Trophoblast cell (in vitro differentiated cells and primary cell): ENCODE measurements around the gene ZFP30. TPM values are rescaled to one million over a fixed set of nuclear protein-coding genes. Genes with fewer than 3 reads are reported as not detected.

ENCODE experiments used
- DNase-seq, 2 donors: peaks; one replicate each; pipeline ENCODE4 v3.0.0-alpha.2; 2016
- H2AFZ ChIP-seq: 2 replicates; pipeline ENCODE4 v1.6.1; 2013; ENCODE audit warnings: low read length, moderate library complexity, mild to moderate bottlenecking; ENCODE audit not compliant: insufficient read depth, poor library complexity
- H2AK5ac ChIP-seq: 2 replicates; pipeline ENCODE4 v1.6.1; 2013; ENCODE audit warnings: mild to moderate bottlenecking, low read length
- H2BK120ac ChIP-seq: 2 replicates; pipeline ENCODE4 v1.6.1; 2013; ENCODE audit warnings: low read length, mild to moderate bottlenecking, moderate library complexity; ENCODE audit not compliant: insufficient read depth, poor library complexity
- H2BK12ac ChIP-seq: 2 replicates; pipeline ENCODE4 v1.6.1; 2013; ENCODE audit warnings: mild to moderate bottlenecking, low read length, moderate library complexity
- H2BK5ac ChIP-seq: 2 replicates; pipeline ENCODE4 v1.6.1; 2013; ENCODE audit warnings: low read length, low read depth, moderate library complexity, mild to moderate bottlenecking; ENCODE audit not compliant: poor library complexity
- H3K14ac ChIP-seq: 2 replicates; pipeline ENCODE4 v1.6.1; 2013; ENCODE audit warnings: mild to moderate bottlenecking, low read length
- H3K18ac ChIP-seq: 2 replicates; pipeline ENCODE4 v1.6.1; 2013; ENCODE audit warnings: mild to moderate bottlenecking, low read length
- H3K23ac ChIP-seq: 2 replicates; pipeline ENCODE4 v1.6.1; 2013; ENCODE audit warnings: low read length
- H3K27ac ChIP-seq: 2 replicates; pipeline ENCODE4 v1.5.1; 2013; ENCODE audit warnings: low read depth, mild to moderate bottlenecking, inconsistent platforms, low read length, moderate library complexity
- H3K27me3 ChIP-seq: 2 replicates; pipeline ENCODE4 v1.6.1; 2013; ENCODE audit warnings: inconsistent platforms, mild to moderate bottlenecking, low read length, moderate library complexity; ENCODE audit not compliant: insufficient read depth
- H3K36me3 ChIP-seq, 2 experiments: 1 replicate in 1 of 2; 2 replicates in 1 of 2; pipeline ENCODE4 v1.6.1; 2013; ENCODE audit warnings: low read length in 2 of 2, mild to moderate bottlenecking in 2 of 2, moderate library complexity in 1 of 2; ENCODE audit not compliant: insufficient read depth in 2 of 2, control insufficient read depth in 1 of 2
- H3K4ac ChIP-seq: 2 replicates; pipeline ENCODE4 v1.6.1; 2013; ENCODE audit warnings: low read depth, mild to moderate bottlenecking, low read length, moderate library complexity
- H3K4me1 ChIP-seq, 2 experiments: 1 replicate in 1 of 2; 2 replicates in 1 of 2; pipeline ENCODE4 v1.6.1; 2013; ENCODE audit warnings: low read length in 2 of 2, mild to moderate bottlenecking in 2 of 2, moderate library complexity in 1 of 2; ENCODE audit not compliant: insufficient read depth in 2 of 2, control insufficient read depth in 1 of 2
- H3K4me2 ChIP-seq: 2 replicates; pipeline ENCODE4 v1.6.1; 2013; ENCODE audit warnings: inconsistent platforms, mild to moderate bottlenecking, low read length, moderate library complexity
- H3K4me3 ChIP-seq: 2 replicates; pipeline ENCODE4 v1.5.1; 2013; ENCODE audit warnings: mild to moderate bottlenecking, low read depth, low read length, inconsistent platforms
- H3K79me1 ChIP-seq: one replicate; pipeline ENCODE4 v1.6.1; 2013; ENCODE audit warnings: low read length
- H3K79me2 ChIP-seq: 2 replicates; pipeline ENCODE4 v1.6.1; 2013; ENCODE audit warnings: low read length, mild to moderate bottlenecking; ENCODE audit not compliant: control insufficient read depth, insufficient read depth, poor library complexity
- H3K9ac ChIP-seq: 2 replicates; pipeline ENCODE4 v1.6.1; 2013; ENCODE audit warnings: mild to moderate bottlenecking, low read length
- H3K9me3 ChIP-seq: 2 replicates; pipeline ENCODE4 v1.6.1; 2013; ENCODE audit warnings: low read depth, mild to moderate bottlenecking, control low read depth, inconsistent platforms, low read length; ENCODE audit not compliant: insufficient read depth
- H4K12ac ChIP-seq: 2 replicates; pipeline ENCODE4 v1.6.1; 2013; ENCODE audit warnings: low read depth, mild to moderate bottlenecking, low read length, moderate library complexity
- H4K8ac ChIP-seq: 2 replicates; pipeline ENCODE4 v1.6.1; 2013; ENCODE audit warnings: low read depth, mild to moderate bottlenecking, low read length, moderate library complexity
- H4K91ac ChIP-seq: one replicate; pipeline ENCODE4 v1.6.1; 2013; ENCODE audit warnings: low read depth, mild to moderate bottlenecking, low read length, moderate library complexity
- WGBS: extraction: QIAGEN DNeasy Blood & Tissue Kit; methylation state at CpG from one replicate; pipeline ENCODE4 v1.1.7; 2013; ENCODE audit warnings: missing lambda C conversion rate; ENCODE audit not compliant: insufficient read length, insufficient coverage; ENCODE audit errors: extremely low coverage; 5-methylcytosine and 5-hydroxymethylcytosine counted together
- polyA plus RNA-seq: library from polyadenylated mRNA; stranded (reverse); fragments of 200-250 nt; gene quantifications from 2 replicates; pipeline ENCODE4 v1.2.3, GENCODE V29; 2013

Gene ZFP30
- polyA plus RNA-seq = 4.8 and 4.9 TPM in 2 replicates

- peak within 1 kb of the TSS; percentile 91 for H4K8ac ChIP-seq
- H2BK120ac ChIP-seq = peak within 1 kb of the TSS; percentile 48
- H3K9ac ChIP-seq = peak within 1 kb of the TSS; percentile 92
- H2BK5ac ChIP-seq = peak within 1 kb of the TSS; percentile 72
- no peak within 1 kb of the TSS for H2AK5ac ChIP-seq
- H2BK12ac ChIP-seq = no peak within 1 kb of the TSS
- peaks cover 14% of the 10 kb centered on the region for H3K79me1 ChIP-seq
- peak within 1 kb of the TSS; percentile 47 for H3K18ac ChIP-seq
- H3K4ac ChIP-seq = peak within 1 kb of the TSS; percentile 54
- H3K9me3 ChIP-seq = peaks cover 3% of the 10 kb centered on the region
- peak within 1 kb of the TSS; percentile 74 for H2AFZ ChIP-seq
- H3K36me3 ChIP-seq = no peaks in the 10 kb centered on the region
- H3K4me3 ChIP-seq = peak within 1 kb of the TSS; percentile 86
- H3K14ac ChIP-seq = peak within 1 kb of the TSS; percentile 91
- H3K23ac ChIP-seq = no peak within 1 kb of the TSS
- peak within 1 kb of the TSS; percentile 85 for H3K27ac ChIP-seq
- H3K4me1 ChIP-seq = no peaks in the 10 kb centered on the region
- no CpG with 5 or more reads among the region's 34 CpGs for WGBS
- no peaks in the 10 kb centered on the region for H3K27me3 ChIP-seq
- H3K4me2 ChIP-seq = peak within 1 kb of the TSS; percentile 96
- peaks cover 9% of the 10 kb centered on the region for H3K79me2 ChIP-seq
- H4K91ac ChIP-seq = peak within 1 kb of the TSS; percentile 66
- H4K12ac ChIP-seq = peak within 1 kb of the TSS; percentile 92
- peak; percentile 71 to 85 for DNase-seq
Measured at GRCh38 chr19:37655301-37655688, at the start of gene ZFP30. TSS of gene ZFP30 (minus strand) at chr19:37655465. CDS start at chr19:37647822, 7,643 bp downstream.

GRCh38 chr19:37699057-37699456, 43.8 kb upstream of the ZFP30 start:
- H2BK12ac ChIP-seq = no peak overlapping the region
- H3K18ac ChIP-seq = no peak overlapping the region
- peaks cover 10% of the 10 kb centered on the region for H3K9me3 ChIP-seq
- no peak overlapping the region for H3K27ac ChIP-seq
- H3K9ac ChIP-seq = no peak overlapping the region
- no peak overlapping the region for H2AK5ac ChIP-seq
- H3K4ac ChIP-seq = no peak overlapping the region
- WGBS = no CpG with 5 or more reads among the region's 5 CpGs
- H2BK120ac ChIP-seq = no peak overlapping the region
- H3K4me2 ChIP-seq = no peak overlapping the region
- H4K12ac ChIP-seq = no peak overlapping the region
- no peaks in the 10 kb centered on the region for H3K4me1 ChIP-seq
- H3K79me1 ChIP-seq = no peaks in the 10 kb centered on the region
- H3K14ac ChIP-seq = no peak overlapping the region
- peaks cover 11 to 18% of the 10 kb centered on the region in 2 experiments for H3K36me3 ChIP-seq
- peak; percentile 21 to 50 for DNase-seq
- no peak overlapping the region for H4K8ac ChIP-seq
- H4K91ac ChIP-seq = no peak overlapping the region
- H2AFZ ChIP-seq = no peak overlapping the region
- no peaks in the 10 kb centered on the region for H3K79me2 ChIP-seq
- H2BK5ac ChIP-seq = no peak overlapping the region
- no peak overlapping the region for H3K4me3 ChIP-seq
- H3K23ac ChIP-seq = no peak overlapping the region
- no peaks in the 10 kb centered on the region for H3K27me3 ChIP-seq

GRCh38 chr19:37698216-37698615, 43.0 kb upstream of the ZFP30 start:
- DNase-seq = peak; percentile 78 to 90
- no peaks in the 10 kb centered on the region for H3K79me2 ChIP-seq
- H2AFZ ChIP-seq = no peak overlapping the region
- H2BK12ac ChIP-seq = no peak overlapping the region
- H3K4me3 ChIP-seq = no peak overlapping the region
- no peaks in the 10 kb centered on the region for H3K27me3 ChIP-seq
- H3K79me1 ChIP-seq = no peaks in the 10 kb centered on the region
- H3K23ac ChIP-seq = no peak overlapping the region
- H4K8ac ChIP-seq = no peak overlapping the region
- peaks cover 10% of the 10 kb centered on the region for H3K9me3 ChIP-seq
- H2BK5ac ChIP-seq = no peak overlapping the region
- H2AK5ac ChIP-seq = no peak overlapping the region
- no peak overlapping the region for H3K4ac ChIP-seq
- no peak overlapping the region for H3K4me2 ChIP-seq
- no peak overlapping the region for H4K12ac ChIP-seq
- no CpG with 5 or more reads among the region's 6 CpGs for WGBS
- peaks cover 10 to 17% of the 10 kb centered on the region in 2 experiments for H3K36me3 ChIP-seq
- no peak overlapping the region for H2BK120ac ChIP-seq
- H4K91ac ChIP-seq = no peak overlapping the region
- no peak overlapping the region for H3K14ac ChIP-seq
- no peak overlapping the region for H3K18ac ChIP-seq
- no peak overlapping the region for H3K27ac ChIP-seq
- no peak overlapping the region for H3K9ac ChIP-seq
- H3K4me1 ChIP-seq = no peaks in the 10 kb centered on the region

- H3K36me3 ChIP-seq = peaks cover 7 to 14% of the 10 kb centered on the region in 2 experiments
Measured at GRCh38 chr19:37695144-37695899, 40.1 kb upstream of the ZFP30 start.

More at GRCh38 chr19:37695144-37695899, 40.1 kb upstream of the ZFP30 start:
- H3K14ac ChIP-seq = no peak overlapping the region
- WGBS = no CpG with 5 or more reads among the region's 3 CpGs
- no peak overlapping the region for H2BK120ac ChIP-seq
- H3K79me2 ChIP-seq = peaks cover 3% of the 10 kb centered on the region
- no peak overlapping the region for H3K27ac ChIP-seq
- DNase-seq = no peak
- no peak overlapping the region for H2AK5ac ChIP-seq
- H3K79me1 ChIP-seq = no peaks in the 10 kb centered on the region
- H4K12ac ChIP-seq = no peak overlapping the region
- H3K4ac ChIP-seq = no peak overlapping the region
- no peak overlapping the region for H2BK12ac ChIP-seq
- no peaks in the 10 kb centered on the region for H3K27me3 ChIP-seq
- H4K8ac ChIP-seq = no peak overlapping the region
- H3K9ac ChIP-seq = no peak overlapping the region
- H4K91ac ChIP-seq = no peak overlapping the region
- H3K23ac ChIP-seq = no peak overlapping the region
- peaks cover 8% of the 10 kb centered on the region for H3K9me3 ChIP-seq
- no peak overlapping the region for H2BK5ac ChIP-seq
- no peak overlapping the region for H2AFZ ChIP-seq
- H3K4me2 ChIP-seq = no peak overlapping the region
- H3K4me3 ChIP-seq = no peak overlapping the region
- H3K4me1 ChIP-seq = no peaks in the 10 kb centered on the region
- H3K18ac ChIP-seq = no peak overlapping the region
